GM13976 (cell line): ENCODE measurements around the gene ATAD3A.
"Not testable (repeated sequence)": the region's sequence is repeated elsewhere in the genome, so short reads cannot be mapped to it uniquely, and the experiment has no call there.

ENCODE experiments used
- DNase-seq: peaks from one replicate; pipeline ENCODE4 v3.0.0; 2012; ENCODE audit warnings: low spot score
- CTCF ChIP-seq: IDR thresholded peaks from 2 replicates; pipeline ENCODE4 v1.5.1; 2012; ENCODE audit warnings: borderline replicate concordance, mild to moderate bottlenecking; ENCODE audit not compliant: insufficient read depth; ENCODE audit errors: extremely low read depth, missing control alignments, control extremely low read depth
- in situ Hi-C: fragments of 300-500 bp; cut with MboI; formaldehyde crosslinking; loops from one replicate; pipeline ENCODE4 v1.12.0; 2022; ENCODE audit warnings: low sequenced_read_pairs, mixed read lengths, inconsistent platforms; ENCODE audit not compliant: unreplicated experiment

The ATAD3A gene

DNA sequence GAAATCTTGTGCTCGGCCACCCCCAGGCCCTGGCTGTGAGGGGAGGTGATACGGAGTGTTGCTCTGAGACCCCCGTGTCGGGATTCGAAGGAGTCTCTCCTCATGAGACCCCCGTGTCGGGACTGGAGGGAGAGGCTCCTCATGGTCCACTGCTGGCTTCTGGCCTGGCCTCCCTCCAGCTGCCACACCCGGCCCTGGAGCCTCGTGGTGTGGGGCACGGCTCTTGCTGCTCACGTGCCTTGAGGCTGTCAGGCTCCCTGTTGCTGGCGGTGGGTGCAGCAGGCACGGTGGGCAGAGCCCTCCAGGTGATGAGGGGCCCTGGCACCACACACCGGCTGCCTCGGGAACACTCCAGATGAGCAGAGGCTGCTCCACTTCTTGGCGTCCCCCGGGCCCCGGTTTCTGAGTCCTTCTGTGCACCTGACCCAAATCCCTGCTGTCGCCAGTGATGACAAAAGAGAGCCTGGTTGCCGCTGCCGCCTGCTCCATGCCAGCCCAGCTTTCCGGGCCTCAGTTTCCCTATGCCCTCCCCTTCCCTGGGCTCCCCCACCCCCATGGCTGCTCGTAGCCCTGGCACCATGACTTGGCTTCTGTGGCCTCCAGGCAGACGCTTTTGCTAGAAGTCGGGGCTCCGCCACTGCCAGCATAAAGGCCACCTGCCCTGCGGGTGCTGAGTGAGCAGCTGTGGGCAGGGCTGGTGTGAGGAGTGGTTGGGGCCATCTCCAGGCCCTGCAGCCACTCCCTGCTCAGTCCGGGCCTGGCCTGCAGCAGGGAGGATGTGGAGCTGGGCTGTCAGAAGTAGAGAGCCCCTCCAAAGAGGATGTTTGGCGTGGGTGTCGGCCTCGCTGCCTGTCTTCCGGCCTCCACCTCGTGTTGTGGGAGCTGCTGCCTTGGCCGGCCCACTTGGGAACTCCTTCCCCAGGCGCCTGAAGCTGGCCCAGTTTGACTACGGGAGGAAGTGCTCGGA, 16.6 kb downstream of the ATAD3A start:
- no peak for DNase-seq
- in situ Hi-C loops: no loop called here

GRCh38 chr1:1529321-1529720, 17.4 kb downstream of the ATAD3A start:
- DNase-seq: no peak
- in situ Hi-C loops: no loop called here
- no peak for TF ChIP-seq CTCF

More for the DNA sequence above, 16.6 kb downstream of the ATAD3A start:
- TF ChIP-seq CTCF: no peak

DNA sequence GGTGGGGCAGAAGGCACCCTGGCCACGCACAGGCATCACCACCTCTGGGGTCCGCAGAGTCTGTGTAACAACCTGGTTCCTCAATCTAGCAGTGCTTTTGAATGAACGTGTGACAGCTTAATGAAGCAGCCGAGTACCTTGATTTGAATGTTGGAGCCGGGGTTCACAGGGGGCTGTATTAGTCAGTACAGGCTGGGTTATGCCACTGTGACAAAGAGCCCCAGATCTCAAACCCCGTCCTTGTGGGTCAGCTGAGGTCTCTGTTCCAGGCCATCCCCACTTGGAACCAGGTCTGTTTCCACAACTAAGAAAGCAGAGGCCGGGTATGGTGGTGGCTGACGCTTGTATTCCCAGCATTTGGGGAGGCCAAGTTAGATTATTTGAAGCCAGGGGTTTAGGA, 18.0 kb downstream of the ATAD3A start:
- in situ Hi-C loops: no loop called here
- DNase-seq: no peak
- no peak for TF ChIP-seq CTCF

- no peak for TF ChIP-seq CTCF
- DNase-seq: no peak
Observed at GRCh38 chr1:1531947-1532346, 20.0 kb downstream of the ATAD3A start.

DNA sequence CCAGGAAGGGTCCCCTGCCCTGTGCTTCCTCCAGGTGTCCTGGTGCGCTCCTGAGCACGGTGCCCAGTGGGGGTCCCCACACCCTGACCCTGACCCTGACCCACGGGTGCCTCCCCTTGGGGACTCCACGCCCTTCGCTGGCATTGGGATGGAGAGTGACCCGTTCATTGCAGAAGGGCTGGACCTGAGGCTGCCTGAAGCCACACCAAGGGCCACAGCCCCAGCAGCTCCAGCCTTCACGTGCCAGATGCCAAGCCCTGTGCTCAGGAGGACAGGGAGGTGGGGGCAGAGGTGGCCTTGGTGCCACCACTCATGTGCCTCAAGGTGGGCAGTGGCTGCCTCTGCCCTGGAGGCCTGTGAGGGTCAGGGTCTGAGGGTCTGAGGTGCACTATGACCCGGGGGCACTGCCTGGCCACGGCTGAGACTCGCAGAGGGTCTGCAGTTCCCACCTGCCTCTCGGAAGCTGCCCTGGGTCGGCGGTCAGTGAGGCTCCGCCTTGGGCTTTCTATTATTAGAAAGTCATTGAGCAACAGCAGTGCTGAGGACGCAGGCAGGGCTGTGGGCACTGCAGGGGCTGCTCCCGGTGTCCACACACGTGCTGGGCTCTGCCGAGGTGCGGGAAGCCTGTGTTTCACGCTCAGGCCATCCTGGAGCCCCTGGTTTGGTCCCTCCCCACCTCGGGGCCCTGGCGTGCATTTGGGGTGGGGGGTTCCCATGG, 21.4 kb downstream of the ATAD3A start:
- in situ Hi-C loops: not testable (repeated sequence)

More at GRCh38 chr1:1531947-1532346, 20.0 kb downstream of the ATAD3A start:
- in situ Hi-C loops: no loop called here

GRCh38 chr1:1533894-1534291, 21.9 kb downstream of the ATAD3A start:
- in situ Hi-C loops, DNase-seq: not testable (repeated sequence)

More for the DNA sequence above, 21.4 kb downstream of the ATAD3A start:
- DNase-seq: not testable (repeated sequence)

DNA sequence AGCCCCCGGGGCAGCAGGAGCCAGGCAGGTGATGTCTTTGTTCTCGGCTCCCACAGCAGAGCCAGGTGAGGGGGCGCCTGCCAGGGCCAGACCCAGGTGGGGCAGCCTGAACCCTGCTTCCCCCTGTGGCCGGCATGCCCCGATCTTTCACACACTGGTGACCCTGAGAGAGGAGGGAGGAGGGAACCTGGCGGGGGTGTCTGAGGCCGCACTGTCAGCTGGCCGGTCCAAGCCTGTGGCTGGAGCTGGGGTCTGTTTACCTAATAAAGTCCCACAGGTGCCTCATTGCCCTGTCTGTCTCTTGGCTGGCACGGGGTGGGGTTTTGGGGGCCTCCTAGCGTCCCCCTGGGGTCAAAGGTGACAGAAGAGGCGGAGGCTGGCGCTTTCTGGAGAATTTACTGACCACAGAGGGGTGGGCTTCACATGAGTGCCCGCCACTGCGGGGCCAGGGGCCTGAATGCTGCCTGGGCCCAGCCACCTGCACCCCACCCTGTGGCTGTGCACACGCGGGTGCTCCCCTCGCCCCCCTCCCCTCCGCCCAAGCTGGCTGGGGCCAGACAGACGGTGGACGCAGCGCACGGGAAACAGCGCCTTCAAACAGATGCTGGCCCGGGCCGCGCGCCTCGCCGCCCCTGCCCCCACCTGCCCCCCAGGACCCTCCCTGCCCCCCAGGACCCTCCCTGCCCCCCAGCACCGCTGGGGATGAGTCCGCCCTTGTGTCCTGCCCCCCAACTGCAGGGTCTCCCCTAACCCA, 22.6 kb downstream of the ATAD3A start:
- TF ChIP-seq CTCF: no peak
- no peak for DNase-seq
- in situ Hi-C loops: no loop called here
